Endothelial cell of umbilical vein (primary cell): ENCODE data around the gene ZNF470. TPM values are rescaled to one million over a fixed set of nuclear protein-coding genes. Genes with fewer than 3 reads are reported as not detected.

Experiments
- BruUV-seq: library from RNA; stranded (reverse); fragments of 400-500 nt; replicated peaks from 2 replicates; lab custom pipeline; 2021; lab: Mats Ljungman, UMichigan
- CTCF ChIA-PET: fragments of 300-600, 350-600 bp; sonication (Branson Sonifier 250); formaldehyde crosslinking; loops from one replicate; lab custom pipeline; 2021; ENCODE audit warnings: antibody characterized with exemption, inconsistent platforms; lab: Charles Lee
- POLR2A ChIA-PET: fragments of 300-600, 350-600 bp; sonication (Branson Sonifier 250); formaldehyde crosslinking; loops from one replicate; lab custom pipeline; 2021; ENCODE audit warnings: antibody characterized with exemption, inconsistent platforms; lab: Charles Lee
- DNase-seq: peaks from one replicate; pipeline ENCODE4 v3.0.0-alpha.2; 2011; ENCODE audit warnings: low read depth, low spot score
- FAIRE-seq: peaks from 2 replicates; lab custom pipeline; 2011; peaks lifted over from hg19 to GRCh38; lab: Jason Lieb, UNC
- H2AFZ ChIP-seq: 2 replicates; pipeline ENCODE4 v1.6.0; 2012; ENCODE audit warnings: low read depth, low read length, control low read depth, inconsistent platforms
- H3K27ac ChIP-seq: 2 replicates; pipeline ENCODE4 v1.5.1; 2011; ENCODE audit warnings: low read depth, mild to moderate bottlenecking, control low read depth, low read length, moderate library complexity; ENCODE audit not compliant: insufficient read depth
- H3K27me3 ChIP-seq, 2 experiments: 2 replicates each; pipeline versions ENCODE4 v1.6.0 to v1.6.1; 2011; ENCODE audit warnings: low read length in 2 of 2, mixed read lengths in 1 of 2; ENCODE audit not compliant: control insufficient read depth in 2 of 2, insufficient read depth in 2 of 2
- H3K36me3 ChIP-seq, 2 experiments: 2 replicates in 1 of 2; 3 replicates in 1 of 2; pipeline ENCODE4 v1.5.1; 2011; ENCODE audit warnings: low read length in 2 of 2, mild to moderate bottlenecking in 1 of 2, moderate library complexity in 1 of 2; ENCODE audit not compliant: control insufficient read depth in 2 of 2, insufficient read depth in 2 of 2; ENCODE audit errors: extremely low read depth in 1 of 2
- H3K4me1 ChIP-seq: 3 replicates; pipeline ENCODE4 v1.5.1; 2011; ENCODE audit warnings: mild to moderate bottlenecking, low read length; ENCODE audit not compliant: control insufficient read depth, insufficient read depth; ENCODE audit errors: extremely low read depth
- H3K4me2 ChIP-seq: 2 replicates; pipeline ENCODE4 v1.6.1; 2011; ENCODE audit warnings: low read length, control low read depth, mixed read lengths; ENCODE audit not compliant: insufficient read depth
- H3K4me3 ChIP-seq, 3 experiments: fragments of 200-600 bp in 1 of 3; sonication (generic), shearing (Covaris generic) in 1 of 3; replicated peaks in 1 of 3; 2 replicates each; pipeline ENCODE4 v1.5.1; 2011 to 2016; ENCODE audit warnings: control low read depth in 3 of 3, low read length in 3 of 3, mild to moderate bottlenecking in 2 of 3, inconsistent platforms in 1 of 3, low read depth in 1 of 3, moderate library complexity in 1 of 3; ENCODE audit not compliant: insufficient read depth in 1 of 3
- H3K79me2 ChIP-seq: 2 replicates; pipeline ENCODE4 v1.6.0; 2012; ENCODE audit warnings: low read length, inconsistent platforms; ENCODE audit not compliant: control insufficient read depth, insufficient read depth
- H3K9ac ChIP-seq: replicated peaks from 2 replicates; pipeline ENCODE3; 2011; ENCODE audit warnings: low read length, control low read depth; ENCODE audit not compliant: insufficient read depth; ENCODE audit errors: extremely low read depth
- H3K9me1 ChIP-seq: replicated peaks from 3 replicates; pipeline ENCODE4 v1.6.0; 2011; ENCODE audit warnings: mild to moderate bottlenecking, low read length; ENCODE audit not compliant: control insufficient read depth, insufficient read depth; ENCODE audit errors: extremely low read depth
- H3K9me3 ChIP-seq: replicated peaks from 2 replicates; pipeline ENCODE4 v1.5.1; 2012; ENCODE audit warnings: low read length, inconsistent platforms; ENCODE audit not compliant: control insufficient read depth, insufficient read depth
- H4K20me1 ChIP-seq: replicated peaks from 2 replicates; pipeline ENCODE3; 2011; ENCODE audit warnings: mild to moderate bottlenecking, low read length; ENCODE audit not compliant: control insufficient read depth, insufficient read depth; ENCODE audit errors: extremely low read depth
- EZH2 ChIP-seq: IDR thresholded peaks from 2 replicates; pipeline ENCODE4 v1.6.1; 2012; ENCODE audit warnings: borderline replicate concordance, low read depth, mild to moderate bottlenecking, moderate library complexity, low read length, inconsistent platforms; ENCODE audit not compliant: severe bottlenecking
- FOS ChIP-seq: IDR thresholded peaks from 2 replicates; pipeline ENCODE4 v1.6.1; 2011; ENCODE audit warnings: mild to moderate bottlenecking, low read length, moderate library complexity, borderline replicate concordance; ENCODE audit not compliant: insufficient read depth
- GATA2 ChIP-seq: IDR thresholded peaks from 2 replicates; pipeline ENCODE4 v1.7.0; 2011; ENCODE audit warnings: low read depth, mild to moderate bottlenecking, moderate library complexity, mixed read lengths, low read length; ENCODE audit not compliant: insufficient read length, insufficient read depth
- JUN ChIP-seq: IDR thresholded peaks from 2 replicates; pipeline ENCODE4 v1.6.1; 2011; ENCODE audit warnings: borderline replicate concordance, low read depth; ENCODE audit not compliant: insufficient read length, insufficient read depth
- MYC ChIP-seq: IDR thresholded peaks from one replicate; pipeline ENCODE4 v1.6.1; 2011; ENCODE audit warnings: mild to moderate bottlenecking, low read depth, low read length
- POLR2A ChIP-seq: IDR thresholded peaks from 2 replicates; pipeline ENCODE4 v1.6.1; 2012; ENCODE audit warnings: low read depth, mild to moderate bottlenecking, control low read depth, low read length
- POLR2AphosphoS5 ChIP-seq: IDR thresholded peaks from 2 replicates; pipeline ENCODE4 v1.6.1; 2012; ENCODE audit warnings: low read depth, mild to moderate bottlenecking, control low read depth, low read length, moderate library complexity; ENCODE audit not compliant: insufficient read depth
- dilution Hi-C: fragments of 300-500 bp; cut with MboI; formaldehyde crosslinking; loops from one replicate; pipeline ENCODE4 v1.15.0; 2019; ENCODE audit warnings: low sequenced_read_pairs; ENCODE audit not compliant: extremely low pct_ligation_motif_present
- intact Hi-C: fragments of 100-400 bp; cut with micrococcal nuclease; formaldehyde crosslinking; loops from one replicate; pipeline ENCODE4 v1.10.0; 2022
- polyA plus RNA-seq, 4 experiments: library from polyadenylated mRNA; depleted of rRNA in 3 of 4; stranded (reverse) in 3 of 4; unstranded in 1 of 4; fragments of >200 nt; gene quantifications; 2 replicates each; pipeline versions ENCODE4 v1.2.1 to v1.2.3, GENCODE V29; 2011 to 2012; ENCODE audit warnings: missing spikeins in 1 of 4
- total RNA-seq: library from RNA; stranded (reverse); gene quantifications from 2 replicates; pipeline ENCODE4 v1.2.3, GENCODE V29; 2021
- TF ChIP-seq, protein P1 (sequence below): IDR thresholded peaks from 2 replicates; pipeline ENCODE4 v1.6.1; 2011; ENCODE audit not compliant: insufficient read depth, insufficient read length
- TF ChIP-seq, protein P2 (sequence below), 2 donors: IDR thresholded peaks; 1 replicate in 1 of 2; 2 replicates in 1 of 2; pipeline ENCODE4 v1.5.1; 2011; ENCODE audit warnings: low read length in 2 of 2, mild to moderate bottlenecking in 2 of 2, moderate library complexity in 2 of 2, control low read depth in 1 of 2, inconsistent platforms in 1 of 2, low read depth in 1 of 2; ENCODE audit not compliant: insufficient read depth in 1 of 2; ENCODE audit errors: extremely low read depth in 1 of 2

ZNF470 gene
- total and polyA plus RNA-seq, 2 donors (not counting 3 experiments of a cell fraction or from before 2014, with no cell fraction given) = 1.0 to 3.9 TPM

DNA sequence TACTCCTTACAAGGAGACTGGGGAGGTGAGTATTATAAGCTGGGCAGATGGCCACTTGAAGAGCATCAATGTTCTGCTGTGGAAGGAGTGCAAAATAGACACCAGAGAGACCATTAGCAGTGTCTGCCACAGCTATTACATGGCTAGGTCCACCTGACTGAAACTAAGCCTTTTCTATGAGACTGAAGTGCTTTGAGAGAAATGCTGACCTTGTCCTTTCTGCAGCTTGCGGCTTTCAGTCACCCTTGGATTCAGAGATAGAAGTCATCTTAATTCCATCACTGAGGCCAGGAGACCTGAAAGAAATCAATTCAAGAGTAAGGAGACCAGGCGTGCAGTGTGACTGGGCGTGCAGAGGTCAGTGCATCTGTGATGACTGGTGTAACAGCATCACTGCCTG lies 29.8 kb upstream of the ZNF470 start:
- no peaks in the 10 kb centered on the region for H3K9me3 ChIP-seq
- peaks cover 9% of the 10 kb centered on the region for H3K4me1 ChIP-seq
- H3K4me3 ChIP-seq = no peak overlapping the region
- H3K27me3 ChIP-seq = no peaks in the 10 kb centered on the region
- H3K4me2 ChIP-seq = no peak overlapping the region
- ChIA-PET CTCF (no interaction called here), POLR2A (no interaction called here)
- TF ChIP-seq MYC (no peak), POLR2A (no peak), JUN (no peak), FOS (no peak), POLR2AphosphoS5 (no peak), EZH2 (no peak), GATA2 (no peak)
- TF ChIP-seq, protein P1, sequence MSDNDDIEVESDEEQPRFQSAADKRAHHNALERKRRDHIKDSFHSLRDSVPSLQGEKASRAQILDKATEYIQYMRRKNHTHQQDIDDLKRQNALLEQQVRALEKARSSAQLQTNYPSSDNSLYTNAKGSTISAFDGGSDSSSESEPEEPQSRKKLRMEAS = no peak
- TF ChIP-seq, protein P2, sequence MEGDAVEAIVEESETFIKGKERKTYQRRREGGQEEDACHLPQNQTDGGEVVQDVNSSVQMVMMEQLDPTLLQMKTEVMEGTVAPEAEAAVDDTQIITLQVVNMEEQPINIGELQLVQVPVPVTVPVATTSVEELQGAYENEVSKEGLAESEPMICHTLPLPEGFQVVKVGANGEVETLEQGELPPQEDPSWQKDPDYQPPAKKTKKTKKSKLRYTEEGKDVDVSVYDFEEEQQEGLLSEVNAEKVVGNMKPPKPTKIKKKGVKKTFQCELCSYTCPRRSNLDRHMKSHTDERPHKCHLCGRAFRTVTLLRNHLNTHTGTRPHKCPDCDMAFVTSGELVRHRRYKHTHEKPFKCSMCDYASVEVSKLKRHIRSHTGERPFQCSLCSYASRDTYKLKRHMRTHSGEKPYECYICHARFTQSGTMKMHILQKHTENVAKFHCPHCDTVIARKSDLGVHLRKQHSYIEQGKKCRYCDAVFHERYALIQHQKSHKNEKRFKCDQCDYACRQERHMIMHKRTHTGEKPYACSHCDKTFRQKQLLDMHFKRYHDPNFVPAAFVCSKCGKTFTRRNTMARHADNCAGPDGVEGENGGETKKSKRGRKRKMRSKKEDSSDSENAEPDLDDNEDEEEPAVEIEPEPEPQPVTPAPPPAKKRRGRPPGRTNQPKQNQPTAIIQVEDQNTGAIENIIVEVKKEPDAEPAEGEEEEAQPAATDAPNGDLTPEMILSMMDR (IDR thresholded peaks at IDR 0.05; ENCODE audit: extremely low read depth in 1 of 2, insufficient read depth in 1 of 2, low read depth in 1 of 2, low read length in 2 of 2) = no peak
- no peak for FAIRE-seq
- BruUV-seq = no TSS peak
- dilution Hi-C loops (no loop called here), intact Hi-C loops (no loop called here)
- no peak overlapping the region for H3K9ac ChIP-seq
- peak overlapping the region; percentile 99 for H2AFZ ChIP-seq
- H3K27ac ChIP-seq = no peak overlapping the region
- H3K79me2 ChIP-seq = no peaks in the 10 kb centered on the region
- no peaks in the 10 kb centered on the region for H4K20me1 ChIP-seq
- no peaks in the 10 kb centered on the region for H3K36me3 ChIP-seq
- no peak for DNase-seq
- no peaks in the 10 kb centered on the region for H3K9me1 ChIP-seq
